ENCODE data around the gene GSK3A. TPM values are rescaled to one million over a fixed set of nuclear protein-coding genes. Genes with fewer than 3 reads are reported as not detected.

Gene GSK3A
- total and polyA plus RNA-seq, 2 of the 4 experiments (the other 2 are of a cell fraction) = 8.1 to 43.3 TPM

DNA sequence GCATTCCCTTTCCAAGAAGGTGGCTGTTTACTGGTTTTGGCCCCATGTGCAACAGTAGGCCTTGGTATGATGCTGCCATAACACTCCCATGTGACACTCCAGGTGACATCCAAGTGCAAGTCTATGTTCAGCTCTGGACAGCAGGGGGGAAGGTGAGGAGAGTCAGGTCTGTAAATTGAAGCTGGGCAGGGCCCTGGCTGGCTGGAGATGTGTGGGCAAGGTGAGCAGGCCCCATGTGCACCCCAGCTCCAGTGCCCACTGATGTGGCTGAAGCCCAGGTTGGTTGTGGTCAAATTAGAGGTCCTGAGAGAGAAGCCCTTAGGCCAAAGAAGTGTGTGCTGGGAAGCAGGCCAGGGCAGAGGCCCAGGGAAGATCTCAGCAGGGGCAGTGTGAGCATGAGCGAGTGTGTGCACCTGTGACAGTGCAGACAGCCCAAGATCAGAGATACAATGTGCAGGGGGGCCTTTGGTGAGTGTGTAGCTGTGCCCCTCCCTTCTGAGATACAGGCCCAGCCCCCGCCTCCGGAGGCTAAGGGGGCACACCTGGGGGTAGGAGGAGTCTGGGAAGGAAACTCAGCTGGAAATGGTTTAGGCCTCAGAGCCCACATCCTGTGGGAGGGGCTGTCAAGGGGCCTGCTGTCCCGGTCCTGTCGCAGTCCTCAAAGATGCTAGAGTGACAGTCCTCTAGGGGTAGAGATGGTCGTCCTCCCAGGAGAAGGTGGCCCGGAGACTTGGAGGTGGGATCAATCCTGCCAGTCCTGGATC, 43.5 kb downstream of the GSK3A start (continued):
- no peak for TF ChIP-seq CHD1 (IDR thresholded peaks at IDR 0.05; ENCODE audit: low read depth, low read length)

DNA sequence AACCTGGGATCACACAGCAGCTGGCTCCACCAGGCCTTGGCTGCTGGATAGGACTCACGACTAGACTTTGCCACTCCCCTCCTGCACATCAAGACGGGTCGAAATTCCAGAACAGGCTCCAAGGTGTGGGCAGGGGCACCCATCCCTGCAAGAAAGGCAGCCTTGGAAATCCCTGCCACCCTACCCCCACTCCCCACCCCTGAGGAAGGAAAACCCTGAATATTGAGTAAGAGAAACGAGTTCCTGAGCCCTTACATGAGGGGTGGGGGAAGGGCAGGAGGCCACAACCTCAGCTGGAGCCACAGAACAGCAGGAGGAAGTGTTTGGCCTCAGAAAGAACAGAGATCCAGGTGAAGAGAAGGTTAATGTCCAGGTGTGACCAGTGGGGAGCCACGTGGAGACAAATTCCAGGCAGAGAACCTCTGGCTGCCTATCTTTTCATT, 45.0 kb downstream of the GSK3A start:
- peaks cover 13% of the 10 kb centered on the region for H3K9me1 ChIP-seq (ENCODE audit: insufficient read depth, low read length)
- H2AK5ac ChIP-seq (ENCODE audit: low read depth, low read length) = no peak overlapping the region
- H3K4ac ChIP-seq (ENCODE audit: low read depth, low read length) = no peak overlapping the region
- H2BK5ac ChIP-seq (ENCODE audit: low read depth, low read length, poor library complexity, severe bottlenecking) = no peak overlapping the region
- H3K9ac ChIP-seq (ENCODE audit: low read depth, low read length) = no peak overlapping the region
- H4K91ac ChIP-seq (ENCODE audit: insufficient read depth, low read depth, low read length) = no peak overlapping the region
- H3K4me1 ChIP-seq (ENCODE audit: control insufficient read depth, insufficient read depth, low read length) = 0 out of 2 replicates have a peak, but pooled peaks cover 2% of the 10 kb centered on the region
- no peak overlapping the region for H3K18ac ChIP-seq (ENCODE audit: low read depth, low read length)
- WGBS, 2 experiments (ENCODE audit: extremely low coverage in 2 of 2, insufficient read length in 1 of 2) = no CpG with 5 or more reads among the region's 5 CpGs
- peaks cover 2% of the 10 kb centered on the region for H3K9me3 ChIP-seq (ENCODE audit: control insufficient read depth, insufficient read depth, low read length)
- ChIA-PET POLR2A (ENCODE audit: unreplicated experiment) (no interaction called here), CTCF (no interaction called here)
- H2AFZ ChIP-seq (replicated peaks; ENCODE audit: low read length, poor library complexity) = no peak overlapping the region
- H3K4me3 ChIP-seq (ENCODE audit: insufficient read depth, low read depth, low read length) = no peak overlapping the region
- no peak overlapping the region for H3K27ac ChIP-seq (ENCODE audit: insufficient read depth, low read length)
- no peak overlapping the region for H4K5ac ChIP-seq (ENCODE audit: low read depth, low read length)
- peaks cover 9% of the 10 kb centered on the region; the same call in 1 of the 2 replicates for H4K20me1 ChIP-seq (ENCODE audit: insufficient read depth, low read length)
- H3K27me3 ChIP-seq (ENCODE audit: control insufficient read depth, insufficient read depth, low read length) = no peaks in the 10 kb centered on the region
- no peak overlapping the region for H3K23ac ChIP-seq (ENCODE audit: low read depth, low read length)
- no peak overlapping the region for H3K56ac ChIP-seq (ENCODE audit: extremely low read depth, insufficient read depth, low read length)
- H3K4me2 ChIP-seq (ENCODE audit: low read depth, low read length) = no peak overlapping the region
- no peak overlapping the region for H3K14ac ChIP-seq (replicated peaks; ENCODE audit: low read depth, low read length)
- dilution Hi-C loops (cut with HindIII; ENCODE audit: low sequenced_read_pairs, unreplicated experiment) (no loop called here), intact Hi-C loops (cut with micrococcal nuclease) (no loop called here), in situ Hi-C loops (cut with MboI; ENCODE audit: low sequenced_read_pairs) (no loop called here)
- peaks cover 7 to 43% of the 10 kb centered on the region in 2 experiments; a peak in 3 of 4 replicates for H3K79me1 ChIP-seq (ENCODE audit: low read depth in 1 of 2, low read length in 2 of 2)
- H4K8ac ChIP-seq (ENCODE audit: low read depth in 2 of 2, low read length in 2 of 2) = no peak overlapping the region
- peaks cover 41% of the 10 kb centered on the region for H3K36me3 ChIP-seq (ENCODE audit: control insufficient read depth, insufficient read depth, low read length)
- BruUV-seq (replicated peaks) = no TSS peak
- no peak overlapping the region for H2BK15ac ChIP-seq (ENCODE audit: low read depth, low read length)
- no peak overlapping the region for H2BK120ac ChIP-seq (ENCODE audit: low read depth, low read length)
- H2BK20ac ChIP-seq (ENCODE audit: low read depth, low read length) = no peak overlapping the region
- DNase-seq = no peak
- no peak overlapping the region for H2AK9ac ChIP-seq (replicated peaks; ENCODE audit: low read depth, low read length, poor library complexity)
- no peak for ATAC-seq (ENCODE audit: low read depth)
- TF ChIP-seq POLR2A (IDR thresholded peaks at IDR 0.05; ENCODE audit: low read depth, low read length) = no peak
- no peak for TF ChIP-seq RFX5 (IDR thresholded peaks at IDR 0.05; ENCODE audit: low read depth, low read length)
- TF ChIP-seq MAZ (IDR thresholded peaks at IDR 0.05; ENCODE audit: borderline replicate concordance, low read depth, low read length) = no peak
- TF ChIP-seq, protein P1, sequence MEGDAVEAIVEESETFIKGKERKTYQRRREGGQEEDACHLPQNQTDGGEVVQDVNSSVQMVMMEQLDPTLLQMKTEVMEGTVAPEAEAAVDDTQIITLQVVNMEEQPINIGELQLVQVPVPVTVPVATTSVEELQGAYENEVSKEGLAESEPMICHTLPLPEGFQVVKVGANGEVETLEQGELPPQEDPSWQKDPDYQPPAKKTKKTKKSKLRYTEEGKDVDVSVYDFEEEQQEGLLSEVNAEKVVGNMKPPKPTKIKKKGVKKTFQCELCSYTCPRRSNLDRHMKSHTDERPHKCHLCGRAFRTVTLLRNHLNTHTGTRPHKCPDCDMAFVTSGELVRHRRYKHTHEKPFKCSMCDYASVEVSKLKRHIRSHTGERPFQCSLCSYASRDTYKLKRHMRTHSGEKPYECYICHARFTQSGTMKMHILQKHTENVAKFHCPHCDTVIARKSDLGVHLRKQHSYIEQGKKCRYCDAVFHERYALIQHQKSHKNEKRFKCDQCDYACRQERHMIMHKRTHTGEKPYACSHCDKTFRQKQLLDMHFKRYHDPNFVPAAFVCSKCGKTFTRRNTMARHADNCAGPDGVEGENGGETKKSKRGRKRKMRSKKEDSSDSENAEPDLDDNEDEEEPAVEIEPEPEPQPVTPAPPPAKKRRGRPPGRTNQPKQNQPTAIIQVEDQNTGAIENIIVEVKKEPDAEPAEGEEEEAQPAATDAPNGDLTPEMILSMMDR (conservative IDR thresholded peaks at IDR 0.05; ENCODE audit: low read depth, low read length) = no peak
- no peak for TF ChIP-seq MXI1 (IDR thresholded peaks at IDR 0.05; ENCODE audit: borderline replicate concordance, low read depth, low read length)
- TF ChIP-seq CEBPB (IDR thresholded peaks at IDR 0.05; ENCODE audit: low read depth, low read length) = no peak
- TF ChIP-seq, protein P2, sequence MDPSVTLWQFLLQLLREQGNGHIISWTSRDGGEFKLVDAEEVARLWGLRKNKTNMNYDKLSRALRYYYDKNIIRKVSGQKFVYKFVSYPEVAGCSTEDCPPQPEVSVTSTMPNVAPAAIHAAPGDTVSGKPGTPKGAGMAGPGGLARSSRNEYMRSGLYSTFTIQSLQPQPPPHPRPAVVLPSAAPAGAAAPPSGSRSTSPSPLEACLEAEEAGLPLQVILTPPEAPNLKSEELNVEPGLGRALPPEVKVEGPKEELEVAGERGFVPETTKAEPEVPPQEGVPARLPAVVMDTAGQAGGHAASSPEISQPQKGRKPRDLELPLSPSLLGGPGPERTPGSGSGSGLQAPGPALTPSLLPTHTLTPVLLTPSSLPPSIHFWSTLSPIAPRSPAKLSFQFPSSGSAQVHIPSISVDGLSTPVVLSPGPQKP (IDR thresholded peaks at IDR 0.05; ENCODE audit: borderline replicate concordance, low read depth, low read length) = no peak
- no peak for TF ChIP-seq MAFK (IDR thresholded peaks at IDR 0.05; ENCODE audit: low read depth, low read length)
- TF ChIP-seq NFE2L2 (IDR thresholded peaks at IDR 0.05; ENCODE audit: low read depth, low read length) = no peak
- TF ChIP-seq, protein P3, sequence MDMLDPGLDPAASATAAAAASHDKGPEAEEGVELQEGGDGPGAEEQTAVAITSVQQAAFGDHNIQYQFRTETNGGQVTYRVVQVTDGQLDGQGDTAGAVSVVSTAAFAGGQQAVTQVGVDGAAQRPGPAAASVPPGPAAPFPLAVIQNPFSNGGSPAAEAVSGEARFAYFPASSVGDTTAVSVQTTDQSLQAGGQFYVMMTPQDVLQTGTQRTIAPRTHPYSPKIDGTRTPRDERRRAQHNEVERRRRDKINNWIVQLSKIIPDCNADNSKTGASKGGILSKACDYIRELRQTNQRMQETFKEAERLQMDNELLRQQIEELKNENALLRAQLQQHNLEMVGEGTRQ (IDR thresholded peaks at IDR 0.05; ENCODE audit: low read depth, low read length) = no peak
- no peak for TF ChIP-seq BHLHE40 (IDR thresholded peaks at IDR 0.05; ENCODE audit: low read depth, low read length)
- TF ChIP-seq FOS (IDR thresholded peaks at IDR 0.05; ENCODE audit: low read depth, low read length) = no peak

All from IMR-90 (cell line).